Activated CD8-positive, alpha-beta memory T cell treated with anti-CD3 and anti-CD28 coated beads for 1 hour (primary cell): ENCODE measurements around the gene ANXA7.

Experiments
- DNase-seq, 2 donors: peaks; one replicate each; pipeline ENCODE4 v3.0.0-alpha.2; 2020; ENCODE audit warnings: low read depth in 1 of 2; ENCODE audit errors: extremely low read depth in 1 of 2

ANXA7 gene

DNA sequence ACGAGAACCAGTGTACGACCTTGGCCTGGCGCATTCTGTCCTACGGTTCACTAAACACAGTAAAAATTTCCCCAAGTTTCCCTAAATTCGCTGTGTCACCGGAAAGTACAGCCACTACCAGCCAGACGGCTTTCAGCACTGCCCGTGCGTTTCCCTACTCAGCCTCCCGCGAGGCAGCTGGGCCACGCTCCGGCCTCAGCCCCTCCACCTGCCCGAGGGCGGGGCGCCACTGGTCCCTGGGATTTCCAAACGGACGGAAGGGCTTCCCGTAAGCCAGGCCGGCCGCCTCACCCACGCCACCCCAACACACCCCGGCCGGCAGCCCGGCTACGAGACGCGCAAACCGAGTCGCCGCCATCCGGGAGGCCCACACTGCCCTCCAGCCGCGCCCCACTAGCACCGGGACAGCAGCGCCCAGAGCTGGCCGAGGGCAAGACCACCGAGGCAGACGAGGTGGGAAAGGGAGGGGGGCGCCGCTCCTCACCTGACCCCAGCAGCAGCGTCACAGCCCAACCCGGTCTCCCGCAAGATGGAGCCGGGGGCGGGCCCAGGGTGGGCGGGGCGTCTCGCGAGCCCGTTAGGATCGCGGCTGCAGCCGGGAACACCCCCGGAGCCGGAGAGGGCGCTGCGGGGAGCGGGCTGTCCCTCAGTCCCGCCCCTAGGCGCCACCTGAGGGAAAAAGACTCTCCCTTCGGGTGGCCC lies at the start of gene ANXA7:
Gene ANXA7 (minus strand): TSS at position 531 of the 702 bp plus-strand sequence. CDS start 13,202 bp downstream, outside the sequence.
- DNase-seq = peak; percentile 76 to 95

DNA sequence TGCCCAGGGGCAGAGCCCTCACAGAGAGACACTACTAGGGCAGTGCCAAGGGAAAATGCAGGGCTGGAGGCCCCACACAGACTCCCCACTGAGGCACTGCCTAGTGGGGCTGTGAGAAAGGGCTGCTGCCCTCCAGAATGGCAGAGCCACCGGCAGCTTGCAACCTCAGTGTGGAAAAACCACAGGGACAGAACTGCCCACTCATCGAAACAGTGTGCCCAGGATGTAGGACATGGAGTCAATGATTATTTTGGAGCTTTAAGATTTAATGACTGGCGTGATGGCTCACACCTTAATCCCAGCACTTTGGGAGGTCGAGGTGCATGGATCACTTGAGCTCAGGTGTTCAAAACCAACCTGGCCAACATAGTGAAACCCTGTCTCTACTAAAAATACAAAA lies 47.0 kb upstream of the ANXA7 start:
- DNase-seq = no peak

DNA sequence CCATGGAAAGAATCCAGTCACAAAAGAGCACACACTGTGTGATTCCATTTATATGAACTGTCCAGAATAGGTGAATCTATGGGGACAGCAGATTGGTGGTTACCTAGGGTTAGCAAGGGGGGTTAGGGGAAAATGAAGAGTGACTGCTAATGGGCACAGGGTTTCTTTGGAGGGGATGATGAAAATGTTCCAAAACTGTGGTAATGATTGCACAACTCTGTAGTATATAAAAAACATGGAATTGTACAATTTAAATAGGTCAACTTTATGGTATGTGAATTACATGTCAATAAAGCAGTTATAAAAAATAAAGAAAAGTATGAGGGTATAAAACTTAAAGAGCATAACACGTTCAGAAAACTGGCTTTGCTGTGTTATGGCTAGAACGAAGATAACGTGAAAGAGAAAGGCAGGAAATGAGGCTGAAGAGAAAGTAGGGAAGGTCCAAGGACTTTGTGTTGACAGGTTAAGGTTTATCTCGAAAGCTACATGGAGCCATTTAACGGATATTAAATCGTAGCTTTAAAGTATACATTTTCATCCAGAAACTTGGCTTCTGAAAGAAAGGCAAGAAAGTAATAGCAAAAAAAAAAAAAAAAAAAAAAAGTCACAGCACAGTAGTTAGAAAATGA lies 45.9 kb upstream of the ANXA7 start:
- DNase-seq = no peak

DNA sequence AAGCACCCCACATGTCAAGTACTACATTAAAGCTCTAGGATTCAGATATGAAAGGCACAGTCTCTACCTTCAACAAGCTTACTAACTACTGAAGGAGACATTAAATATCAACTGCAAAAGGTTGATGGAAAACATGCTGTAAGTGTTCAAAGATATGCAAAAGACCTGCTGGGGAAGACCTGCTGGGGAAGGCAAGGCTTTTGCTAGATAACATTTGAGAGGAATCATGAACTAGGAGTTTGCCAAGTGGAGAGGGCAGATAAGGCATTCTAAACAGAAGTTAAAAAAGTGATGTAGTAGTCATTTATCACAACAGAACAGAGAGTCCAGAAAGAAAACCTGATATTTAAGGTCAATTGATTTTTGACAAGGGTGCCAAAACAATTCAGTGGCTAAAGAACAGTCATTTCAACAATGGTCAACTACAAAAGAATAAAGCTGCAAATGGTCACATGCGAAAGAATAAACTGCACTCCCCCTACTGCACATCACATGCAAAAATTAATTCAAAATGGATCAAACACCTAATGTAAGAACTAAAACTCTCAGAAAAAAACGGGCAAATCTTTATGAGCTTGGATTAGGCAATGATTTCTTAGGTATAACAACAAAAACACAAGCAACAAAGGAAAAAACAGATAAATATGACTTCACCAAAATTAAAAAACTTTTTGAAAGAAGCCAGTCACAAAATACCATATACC lies 42.5 kb upstream of the ANXA7 start:
- no peak for DNase-seq

DNA sequence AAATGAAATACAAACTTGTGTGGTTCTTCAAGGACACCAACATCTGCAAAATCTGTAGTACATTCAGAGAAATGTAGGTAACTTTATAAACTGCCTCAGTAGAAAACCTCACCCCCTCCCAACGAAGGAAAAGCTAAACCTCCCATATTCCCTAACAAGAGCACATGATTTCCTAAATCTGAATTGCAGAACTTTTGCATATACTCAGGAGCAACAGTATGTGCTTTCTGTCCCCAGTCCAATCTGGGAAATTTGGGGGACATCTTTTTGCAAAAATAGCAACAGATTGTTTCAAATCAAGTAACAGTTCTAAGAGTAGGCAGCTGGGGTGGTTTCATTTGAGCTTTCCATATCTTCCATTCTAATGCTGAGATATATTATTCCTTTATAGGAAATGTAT lies 35.3 kb upstream of the ANXA7 start:
- DNase-seq = no peak

DNA sequence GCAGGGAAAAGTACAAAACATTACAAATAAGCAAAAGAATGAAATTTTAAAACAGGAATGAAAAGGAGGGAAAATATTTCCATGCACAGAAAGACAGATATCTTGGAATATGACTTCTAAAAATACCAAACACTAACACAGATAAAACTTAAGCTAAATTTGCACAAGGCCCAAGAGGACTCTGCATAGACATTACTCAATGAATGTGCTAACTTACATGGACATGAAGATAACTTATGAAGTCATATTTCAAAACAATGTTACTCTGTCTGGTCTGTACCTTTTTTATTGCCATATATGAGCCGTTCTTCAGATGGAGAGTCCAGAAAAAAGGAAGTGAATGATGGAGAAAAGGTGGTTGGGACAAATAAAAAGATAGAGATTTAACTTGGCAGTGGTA lies 34.5 kb upstream of the ANXA7 start:
- DNase-seq = no peak

DNA sequence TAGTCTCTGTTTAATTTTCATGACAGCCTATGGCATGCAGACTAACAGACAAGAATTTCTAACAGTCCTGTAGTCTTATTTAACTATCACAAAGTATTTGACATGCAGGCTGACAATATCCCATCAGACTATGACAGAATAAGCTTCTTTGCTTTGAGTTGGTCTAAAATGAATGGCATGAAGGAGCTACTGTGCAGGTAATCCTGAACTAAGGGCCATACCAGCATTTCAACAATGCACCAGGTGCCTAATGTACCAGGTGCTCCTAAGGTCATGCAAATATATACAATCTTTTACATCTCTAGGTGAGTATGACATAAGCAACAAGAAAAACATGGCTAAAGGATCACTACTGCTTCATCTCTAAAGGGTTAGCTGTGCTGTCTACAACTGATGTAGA lies 33.1 kb upstream of the ANXA7 start:
- DNase-seq = no peak

DNA sequence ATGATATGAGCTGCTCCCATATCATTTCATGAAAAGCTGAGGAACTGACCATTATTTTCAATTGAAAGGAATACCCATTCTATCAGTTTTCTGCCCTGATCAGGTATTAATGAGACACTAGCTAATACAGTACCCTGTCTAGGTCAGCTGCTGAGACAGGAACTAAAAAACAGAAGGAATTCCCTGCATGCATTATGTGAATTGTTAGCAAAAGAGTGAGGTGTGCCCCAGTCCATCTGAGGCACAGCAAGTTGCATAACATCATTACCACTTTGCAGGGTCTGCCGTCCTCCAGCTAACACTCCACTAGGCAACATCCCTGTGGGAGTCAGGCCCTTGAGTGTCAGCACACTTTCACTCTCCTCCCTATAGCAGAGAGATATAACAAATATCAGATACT lies 30.6 kb upstream of the ANXA7 start:
- no peak for DNase-seq

DNA sequence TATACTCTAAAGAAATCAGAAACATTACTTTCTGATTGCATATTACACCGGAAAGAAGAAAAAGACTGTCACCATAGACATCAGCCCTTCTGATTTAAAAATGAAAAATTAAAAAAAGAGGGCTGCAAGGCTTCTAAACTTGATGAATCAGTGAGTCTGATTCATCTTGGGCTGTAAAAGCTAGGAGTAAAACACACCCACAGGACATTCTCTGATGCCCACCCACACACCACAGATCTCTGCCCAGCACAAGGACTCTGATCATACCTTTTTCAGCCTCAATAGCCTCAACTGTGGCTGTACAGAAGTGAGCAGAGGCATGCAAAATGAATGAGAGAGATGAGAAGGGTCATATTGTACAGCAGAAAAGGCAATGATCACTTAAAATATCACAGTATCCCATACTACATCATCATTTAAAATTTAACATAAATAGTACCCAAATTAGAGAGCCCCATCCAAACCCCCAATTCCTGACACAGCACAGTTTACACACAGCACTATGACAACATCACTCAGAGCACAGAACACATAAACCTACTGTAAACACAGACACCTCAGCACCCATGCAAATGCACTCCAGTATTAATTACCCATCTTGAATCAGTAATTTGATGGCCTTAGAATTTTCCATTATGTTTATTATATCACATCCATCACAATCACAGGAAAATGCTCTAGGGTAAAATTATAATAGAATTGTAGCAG lies 25.9 kb upstream of the ANXA7 start:
- no peak for DNase-seq

DNA sequence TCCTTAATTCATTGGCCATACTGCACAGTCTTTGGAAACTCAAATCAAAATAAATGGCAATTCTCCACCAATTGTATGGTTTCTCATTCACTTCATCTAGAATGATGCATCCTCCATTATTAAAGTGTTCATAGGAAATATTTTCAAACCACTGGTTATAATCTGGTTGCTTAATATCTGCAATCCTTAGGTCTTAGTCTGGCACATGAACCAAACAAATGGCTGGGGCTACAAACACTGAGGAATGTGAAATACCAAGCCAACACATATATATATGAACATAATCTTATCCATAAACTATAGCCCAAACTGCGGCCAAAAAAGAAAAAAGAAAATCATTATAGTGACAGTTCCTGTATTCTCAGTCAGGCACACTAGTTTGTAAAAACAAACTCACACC lies 25.2 kb upstream of the ANXA7 start:
- no peak for DNase-seq

DNA sequence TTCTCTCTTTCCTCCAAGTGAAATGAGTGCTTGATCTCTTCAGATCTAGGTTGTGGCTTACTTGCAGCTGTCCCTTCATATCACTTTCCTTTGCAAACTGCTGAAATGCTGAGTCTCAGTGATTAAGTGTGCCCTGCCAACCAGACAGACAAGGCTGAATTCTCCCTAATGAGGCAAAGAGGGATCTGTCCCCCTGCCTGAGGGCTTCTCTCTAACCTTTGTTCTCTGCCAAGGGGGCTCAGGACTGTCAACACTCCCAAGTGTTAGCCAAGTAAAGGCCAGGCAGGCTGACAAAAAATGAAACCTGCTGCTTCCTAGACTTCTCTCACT lies 19.6 kb upstream of the ANXA7 start, which contains the start of gene MSS51:
Gene MSS51 (minus strand): TSS at position 24 of the 330 bp plus-strand sequence. CDS start 5,277 bp downstream, outside the sequence.
- no peak for DNase-seq

DNA sequence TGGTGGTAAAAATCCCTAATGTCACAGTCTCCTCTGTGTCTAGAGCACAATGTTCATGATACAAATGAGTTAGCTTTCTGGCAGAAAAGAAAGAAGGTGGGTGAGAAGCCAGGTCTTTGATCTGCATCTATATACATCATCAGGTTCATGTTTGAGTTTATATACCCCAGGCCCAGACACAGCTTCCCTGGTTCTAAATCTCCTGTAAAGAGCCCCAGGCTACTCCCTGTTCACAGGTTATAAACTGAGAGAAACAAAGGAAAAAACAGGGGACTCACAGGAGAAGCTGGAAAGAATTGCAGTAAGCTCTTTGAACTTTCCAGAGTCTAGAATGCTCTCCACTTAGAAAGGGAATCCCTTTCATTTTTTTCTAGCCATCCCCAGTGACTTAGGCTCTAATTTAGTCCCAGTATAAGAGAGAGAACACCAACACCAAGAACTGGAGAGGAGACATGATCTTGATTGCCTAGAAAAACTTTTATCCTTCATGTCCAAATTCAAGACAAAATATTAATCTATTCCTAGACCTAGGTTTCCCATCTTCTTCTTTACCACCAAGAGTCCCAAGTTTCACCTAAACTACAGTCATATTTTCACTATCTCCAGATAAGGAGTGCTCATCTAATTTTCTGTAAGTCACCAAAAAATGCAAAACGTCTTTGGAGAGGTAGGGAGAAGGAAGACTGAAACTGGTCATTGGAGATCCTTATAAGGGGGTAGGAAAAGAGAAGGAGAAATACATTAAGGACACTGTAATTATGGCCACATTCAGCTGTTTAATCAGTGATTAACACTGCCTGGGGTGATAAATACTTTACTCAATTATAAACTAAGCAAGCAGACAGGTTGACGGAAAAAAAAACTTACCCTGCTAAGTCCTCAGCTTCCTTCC lies 19.0 kb upstream of the ANXA7 start:
- DNase-seq = no peak

DNA sequence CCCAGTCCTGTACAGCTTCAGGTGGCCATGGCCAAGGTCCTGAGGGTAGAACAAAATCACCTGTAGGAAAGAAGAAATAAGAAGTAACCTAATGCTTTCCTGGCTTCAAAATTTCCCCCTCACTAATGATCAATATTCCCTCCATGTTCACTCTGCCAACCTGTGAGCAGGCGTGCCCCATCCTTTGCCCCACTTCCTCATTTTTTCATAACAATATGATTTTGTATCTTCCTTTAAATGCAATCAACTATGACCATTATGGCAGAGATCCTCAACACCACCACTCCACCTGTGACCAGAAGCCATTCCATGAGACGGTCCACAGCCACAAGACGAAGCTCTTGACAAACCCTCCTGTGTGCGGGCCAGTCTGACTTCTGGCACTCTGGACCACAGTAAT lies 12.5 kb upstream of the ANXA7 start:
- no peak for DNase-seq

DNA sequence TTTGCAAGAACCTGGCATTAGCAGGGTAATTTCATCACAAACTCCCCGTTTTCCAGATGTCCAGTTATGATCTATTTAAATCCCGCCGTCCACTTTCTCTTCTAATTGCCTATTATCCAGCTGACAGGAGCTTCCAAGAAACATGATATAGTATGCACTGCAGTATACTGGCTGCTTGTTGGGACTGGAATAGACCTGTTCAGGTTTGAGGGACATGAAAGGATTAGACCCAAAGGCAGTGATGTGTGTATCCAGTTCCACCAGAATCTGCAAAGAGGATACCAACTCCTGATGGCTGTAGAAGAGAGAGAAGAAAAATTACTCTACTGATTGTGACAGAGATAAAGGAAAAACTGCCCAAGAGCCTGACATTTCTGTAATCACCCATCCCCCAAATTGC lies 10.6 kb upstream of the ANXA7 start:
- no peak for DNase-seq

DNA sequence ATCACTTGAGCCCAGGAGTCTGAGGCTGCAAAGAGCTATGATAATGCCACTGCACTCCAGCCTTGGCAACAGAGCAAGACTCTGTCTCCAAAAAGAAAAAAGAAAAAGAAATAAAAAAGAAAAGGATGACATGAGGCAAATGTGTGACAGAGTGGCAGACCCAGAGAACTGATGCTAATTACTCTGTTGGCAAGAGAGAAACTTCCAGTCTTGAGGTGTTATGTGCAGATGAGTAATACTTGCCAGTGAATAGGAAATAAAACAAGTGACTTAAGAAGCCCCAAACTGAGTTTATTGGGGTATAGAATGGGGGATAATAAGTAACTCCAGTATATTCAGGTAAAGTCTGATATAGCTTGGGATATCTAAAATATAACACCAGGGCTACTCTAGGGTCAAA lies 9.5 kb upstream of the ANXA7 start:
- DNase-seq = no peak

DNA sequence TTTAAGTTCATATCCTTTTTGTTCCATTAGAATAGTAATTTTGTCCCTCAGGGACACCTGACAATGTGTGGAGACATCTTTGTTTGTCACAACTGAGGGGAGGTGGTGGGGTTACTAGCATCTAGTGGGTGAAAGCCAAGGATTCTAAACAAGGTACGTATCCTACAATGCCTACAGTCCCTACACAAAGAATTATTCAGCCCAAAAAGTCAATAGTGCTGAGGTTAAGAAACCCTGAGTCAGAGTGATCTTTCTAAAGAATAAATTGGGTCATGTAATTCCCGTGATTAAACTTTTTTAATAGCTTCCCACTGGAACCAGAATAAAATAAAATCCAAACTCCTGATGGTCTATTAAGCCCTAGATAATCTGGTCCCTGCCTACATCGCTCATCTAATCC lies 2.7 kb upstream of the ANXA7 start:
- no peak for DNase-seq

DNA sequence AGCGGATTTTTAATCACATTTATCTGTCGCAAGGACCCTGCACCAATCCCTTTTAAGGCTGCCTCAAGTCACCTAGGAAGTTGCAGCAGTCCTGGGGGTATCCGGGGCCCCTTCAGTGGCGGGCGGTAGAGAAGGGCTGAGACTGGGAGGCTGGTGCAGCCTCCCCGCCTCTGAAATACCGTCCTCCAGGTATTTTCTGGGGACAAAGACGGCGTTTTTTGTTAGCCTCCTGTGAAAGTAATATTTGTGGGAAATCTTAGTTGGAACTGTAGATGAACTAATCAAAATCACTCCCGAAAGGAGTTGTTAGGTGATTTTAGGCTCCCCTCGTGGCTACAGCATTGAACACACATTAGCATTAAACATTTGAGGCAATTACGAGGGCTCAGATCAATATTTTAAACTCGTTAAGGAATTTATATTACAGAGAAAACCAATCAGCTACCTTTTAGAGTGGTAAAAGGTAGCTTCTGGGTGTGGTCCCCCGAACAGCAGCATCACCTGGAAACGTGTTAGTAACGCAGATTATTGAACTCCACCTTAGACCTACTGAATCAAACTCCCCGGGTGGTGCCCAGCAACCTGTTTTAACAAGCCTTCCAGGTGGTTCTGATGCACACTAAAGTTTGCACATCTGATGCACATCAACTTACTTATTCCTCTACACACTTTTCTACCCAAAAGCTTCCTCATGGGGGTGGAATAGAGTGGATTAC lies 530 bp upstream of the ANXA7 start:
- DNase-seq = no peak

DNA sequence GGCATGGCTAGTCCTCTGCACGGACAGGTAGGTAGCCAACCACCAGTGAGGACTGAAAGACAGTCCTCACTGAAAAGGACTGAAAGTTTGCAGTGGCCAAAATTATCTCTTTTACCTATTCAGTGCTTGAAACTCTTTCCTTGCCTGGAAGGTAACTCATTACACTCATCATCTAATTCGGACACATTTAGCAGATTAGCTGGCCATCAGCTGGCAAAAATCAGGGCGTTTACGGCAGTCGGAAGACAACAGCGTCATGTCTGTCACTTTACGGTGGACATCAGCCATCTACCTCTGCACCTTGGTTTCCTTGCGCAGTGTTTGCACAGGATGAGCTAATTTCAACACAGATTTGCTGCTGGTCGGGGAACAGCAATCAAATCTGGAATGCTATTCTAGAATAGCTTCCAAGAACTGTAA lies 740 bp downstream of the ANXA7 start:
- DNase-seq = no peak

DNA sequence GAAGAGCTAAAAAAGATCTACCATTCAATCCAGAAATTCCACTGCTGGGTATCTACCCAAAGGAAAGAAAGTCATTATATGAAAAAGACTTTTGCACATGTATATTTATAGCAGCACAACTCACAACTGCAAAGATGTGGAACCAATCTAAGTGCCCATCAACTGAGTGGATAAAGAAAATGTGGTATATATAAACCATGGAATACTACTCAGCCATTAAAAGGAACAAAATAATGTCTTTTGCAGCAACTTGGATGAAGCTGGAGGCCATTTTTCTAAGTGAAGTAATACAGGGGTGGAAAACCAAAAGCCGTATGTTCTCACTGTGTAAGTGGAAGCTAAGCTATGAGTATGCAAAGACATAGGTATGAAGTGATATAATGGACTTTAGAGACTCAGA lies 3.0 kb downstream of the ANXA7 start:
- DNase-seq = no peak

DNA sequence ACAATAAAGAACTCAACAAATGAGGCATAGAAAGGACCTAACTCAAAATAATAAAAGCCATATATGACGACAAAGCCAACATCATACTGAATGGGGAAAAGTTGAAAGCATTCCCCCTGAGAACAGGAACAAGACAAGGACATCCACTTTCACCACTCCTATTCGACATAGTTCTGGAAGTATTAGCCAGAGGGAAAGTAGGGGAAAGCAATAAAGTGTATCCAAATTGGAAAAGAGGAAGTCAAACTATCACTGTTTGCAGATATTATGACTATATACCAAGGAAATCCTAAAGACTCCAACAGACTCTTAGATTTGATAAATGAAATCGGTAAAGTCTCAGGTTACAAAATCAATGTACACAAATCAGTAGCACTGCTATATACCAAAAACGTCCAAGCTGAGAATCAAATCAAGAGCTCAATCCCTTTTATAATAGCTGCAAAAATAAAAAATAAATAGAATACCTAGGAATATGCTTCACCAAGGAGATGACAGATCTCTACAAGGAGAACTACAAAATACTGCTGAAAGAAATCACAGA lies 4.8 kb downstream of the ANXA7 start:
- DNase-seq = no peak
